GM10266 (cell line): ENCODE results near the gene TPRG1.
A peak's percentile ranks its signal among the peaks of the same experiment; 100 is the strongest.

Source experiments
- DNase-seq: peaks from one replicate; pipeline ENCODE4 v3.0.0; 2012; ENCODE audit errors: extremely low spot score
- CTCF ChIP-seq: IDR thresholded peaks from 2 replicates; pipeline ENCODE4 v1.5.1; 2012; ENCODE audit warnings: mild to moderate bottlenecking, low read depth; ENCODE audit not compliant: control insufficient read depth, insufficient read depth; ENCODE audit errors: missing control alignments

TPRG1 gene

GRCh38 chr3:189146848-189147247 lies 24.9 kb upstream of the TPRG1 start:
- DNase-seq: no peak
- TF ChIP-seq CTCF: no peak

GRCh38 chr3:189148081-189148507 lies 23.7 kb upstream of the TPRG1 start:
- DNase-seq: peak; percentile 74
- TF ChIP-seq CTCF: peak; percentile 87

- TF ChIP-seq CTCF: no peak
Measured at GRCh38 chr3:189149203-189149602, 22.6 kb upstream of the TPRG1 start.

GRCh38 chr3:189157232-189158007 lies 14.4 kb upstream of the TPRG1 start:
- TF ChIP-seq CTCF: no peak
- no peak for DNase-seq

More at GRCh38 chr3:189149203-189149602, 22.6 kb upstream of the TPRG1 start:
- no peak for DNase-seq

- no peak for TF ChIP-seq CTCF
- no peak for DNase-seq
Measured at GRCh38 chr3:189158034-189158433, 13.7 kb upstream of the TPRG1 start.

- no peak for TF ChIP-seq CTCF
Measured at GRCh38 chr3:189160519-189161309, 11.1 kb upstream of the TPRG1 start.

More at GRCh38 chr3:189160519-189161309, 11.1 kb upstream of the TPRG1 start:
- no peak for DNase-seq
